H1 (cell line): Measurements from ENCODE around the gene FIP1L1. TPM values are rescaled to one million over a fixed set of nuclear protein-coding genes. Genes with fewer than 3 reads are reported as not detected.

ENCODE experiments used
- CTCF ChIP-seq, 3 experiments: IDR thresholded peaks; 1 replicate in 2 of 3; 2 replicates in 1 of 3; pipeline versions ENCODE4 v1.5.1 to v1.6.1; 2011; ENCODE audit warnings: low read length in 3 of 3, mild to moderate bottlenecking in 3 of 3, inconsistent platforms in 2 of 3, low read depth in 1 of 3, moderate library complexity in 1 of 3; ENCODE audit not compliant: insufficient read depth in 1 of 3; ENCODE audit errors: control extremely low read depth in 1 of 3
- polyA plus RNA-seq, 7 experiments: library from polyadenylated mRNA; depleted of rRNA in 3 of 7; stranded (reverse) in 5 of 7; unstranded in 2 of 7; fragments of >200 nt in 5 of 7; fragments of 200-250 nt in 2 of 7; gene quantifications; 1 replicate in 5 of 7; 2 replicates in 1 of 7; 4 replicates in 1 of 7; pipeline versions ENCODE4 v1.2.1 to v1.2.3, GENCODE V29; 2011 to 2013; ENCODE audit warnings: missing spikeins in 2 of 7, mixed read lengths in 2 of 7
- total RNA-seq: library from RNA; stranded (reverse); fragmentation: NEBNext Ultra II Directional; extraction: Animal tissue kit (Norgen Biotek cat#: 25700); gene quantifications from 2 replicates; pipeline ENCODE4 v1.2.1, GENCODE V29; 2021

The FIP1L1 gene
- total and polyA plus RNA-seq, 2 of the 8 experiments (the other 6 are each of a cell fraction or from before 2014, with no cell fraction given): 19.5 to 53.7 TPM

- TF ChIP-seq CTCF (IDR thresholded peaks at IDR 0.05; ENCODE audit: control extremely low read depth in 1 of 3, insufficient read depth in 1 of 3, low read depth in 1 of 3, low read length in 3 of 3): peak in 1 of 3 experiments; percentile 3; a peak in 1 of 4 replicates
- TF ChIP-seq, all 59 proteins: peak for 24
These were observed 11.7 kb upstream of the FIP1L1 start, which contains the start of gene SCFD2 (continued) for GRCh38 chr4:53365486-53366300.
